Stimulated activated CD4-positive, alpha-beta T cell treated with anti-CD3 and anti-CD28 coated beads, Interleukin-1b, Interleukin-23, amount 100 ng/mL, for 1 hour (primary cell): ENCODE measurements around the gene LCMT2.

Source experiments
- DNase-seq, 2 donors: peaks; one replicate each; pipeline ENCODE4 v3.0.0-alpha.2; 2020; ENCODE audit warnings: low read depth in 2 of 2

Gene LCMT2

DNA sequence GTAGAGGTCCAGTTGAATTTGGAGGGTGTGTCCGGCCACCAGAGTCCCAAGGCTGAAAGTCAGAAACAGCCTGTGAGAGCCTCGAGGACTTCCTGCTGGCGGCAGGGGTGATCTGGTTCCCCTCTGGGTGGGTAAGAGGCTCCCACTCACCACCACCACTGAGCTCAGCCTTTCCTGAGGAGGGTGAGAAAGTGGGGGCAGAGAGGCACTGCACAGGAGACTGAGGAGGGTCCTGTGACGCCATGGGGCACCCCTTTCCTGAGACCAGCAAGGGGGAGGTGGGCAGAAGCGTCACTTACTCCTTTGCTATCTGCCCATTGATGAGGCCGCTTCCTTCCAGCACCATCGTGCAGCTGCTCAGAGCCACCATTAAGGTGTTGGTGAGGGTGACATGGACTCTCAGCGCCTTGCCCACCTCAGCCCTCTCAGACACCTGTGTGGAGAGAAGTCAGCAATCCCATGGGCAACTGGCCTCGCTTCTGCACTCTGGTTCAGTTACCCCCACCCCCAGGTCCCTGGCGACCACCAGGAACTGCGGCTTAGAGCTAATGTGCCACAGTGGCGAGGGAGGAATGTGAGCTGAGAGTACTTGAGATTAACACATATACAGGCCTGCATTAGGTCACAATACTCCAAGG lies 53.7 kb downstream of the LCMT2 start:
- DNase-seq = no peak

DNA sequence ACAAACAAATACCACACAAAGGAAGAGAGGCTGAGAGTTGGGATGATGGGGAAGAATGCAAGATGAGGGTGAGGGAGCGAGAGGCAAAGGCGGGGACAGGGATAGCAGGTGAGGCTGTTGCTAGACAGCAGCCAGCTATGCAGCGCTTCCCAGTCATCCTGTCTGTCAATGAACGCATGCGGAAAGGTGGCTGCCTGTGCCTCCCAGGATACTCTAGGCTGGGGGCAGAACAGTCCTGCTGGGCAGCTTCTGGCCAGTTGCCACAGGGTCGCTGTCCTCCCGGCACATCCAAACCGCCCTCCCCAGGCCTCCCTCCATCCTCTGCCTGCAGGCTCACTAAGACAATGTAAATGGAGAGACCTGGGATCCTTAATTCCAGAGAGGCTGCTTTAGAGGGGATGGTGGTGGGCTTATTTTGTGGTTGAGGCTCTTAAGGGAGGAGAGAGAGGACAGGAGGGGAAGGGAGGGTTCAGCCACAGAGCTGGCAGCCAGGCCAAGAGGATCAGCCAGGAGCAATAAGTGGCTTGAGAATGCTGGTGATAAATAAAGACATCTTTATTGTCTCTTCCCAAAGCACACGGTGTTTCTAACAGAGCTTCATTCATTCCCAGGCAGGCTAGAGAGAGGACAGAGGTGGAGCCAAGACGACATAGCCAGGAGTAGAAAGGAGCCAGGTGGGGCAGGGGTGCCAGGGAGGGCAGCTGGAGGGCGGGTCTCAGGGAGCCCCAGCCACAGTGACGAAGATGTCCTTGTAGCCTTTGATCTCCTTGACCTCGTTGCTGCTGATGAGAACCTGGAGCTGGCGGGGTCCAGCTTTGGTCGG lies 54.4 kb downstream of the LCMT2 start:
- DNase-seq = no peak

DNA sequence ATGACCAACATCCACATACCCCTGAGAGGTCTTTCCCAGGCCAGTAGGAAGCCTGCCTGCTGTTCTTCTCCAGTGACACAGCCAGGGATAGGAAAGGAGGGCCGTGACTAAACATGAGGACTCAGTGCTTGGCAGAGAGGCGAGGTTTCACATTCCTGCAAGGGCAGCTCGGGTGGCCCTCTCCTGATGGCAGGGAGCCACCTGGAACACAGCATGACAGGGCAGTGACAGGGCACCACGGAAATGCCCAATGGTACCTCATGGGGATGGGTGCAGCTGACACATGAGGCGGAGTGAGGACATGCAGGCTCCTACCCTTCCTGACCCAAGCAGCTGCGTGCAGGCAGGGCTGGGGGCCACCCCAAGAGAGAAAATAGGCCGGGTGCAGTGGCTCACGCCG lies 56.2 kb downstream of the LCMT2 start:
- DNase-seq = no peak
